ENCODE results near the gene XDH. TPM values are rescaled to one million over a fixed set of nuclear protein-coding genes. Genes with fewer than 3 reads are reported as not detected.

The XDH gene
- total and polyA plus RNA-seq, 9 of the 15 experiments (the other 6 are each of a cell fraction or from before 2014, with no cell fraction given), result 0.04 to 0.06 TPM; not detected in 7

GRCh38 chr2:31378389-31378788 lies 36.2 kb downstream of the XDH start:
- no peak for DNase-seq (ENCODE audit: extremely low read depth in 1 of 4, low spot score in 3 of 4)
- Histone ChIP-seq H3K9me3 (replicated peaks; ENCODE audit: control insufficient read depth, insufficient read depth, low read depth, low read length) (no peaks in the 10 kb centered on the region), H3K4me3 (no peak overlapping the region), H3K36me3 (ENCODE audit: control insufficient read depth, insufficient read depth, low read length) (no peaks in the 10 kb centered on the region), H3K79me2 (ENCODE audit: control insufficient read depth, insufficient read depth, low read length) (no peaks in the 10 kb centered on the region), H3K4me2 (ENCODE audit: insufficient read depth, low read length) (no peak overlapping the region), H2AFZ (ENCODE audit: low read depth, low read length) (no peak overlapping the region), H3K27ac (ENCODE audit: extremely low read depth, low read depth, low read length) (no peak overlapping the region), H3K9me1 (ENCODE audit: control insufficient read depth, insufficient read depth, low read length) (no peaks in the 10 kb centered on the region), H3K27me3 (ENCODE audit: control insufficient read depth in 2 of 2, insufficient read depth in 2 of 2, low read length in 2 of 2) (peaks cover 0 to 24% of the 10 kb centered on the region in 2 experiments; a peak in 2 of 5 replicates), H3K9ac (ENCODE audit: insufficient read depth in 1 of 2, low read depth in 2 of 2, low read length in 2 of 2) (no peak overlapping the region), H3K4me1 (replicated peaks in 1 of 2; ENCODE audit: control insufficient read depth in 2 of 2, insufficient read depth in 2 of 2, low read length in 2 of 2) (no peaks in the 10 kb centered on the region), H4K20me1 (replicated peaks; ENCODE audit: control insufficient read depth, insufficient read depth, low read length) (0 out of 2 replicates have a peak, but pooled peaks cover 3% of the 10 kb centered on the region)
- FAIRE-seq, result no peak
- ATAC-seq, result no peak
- in situ Hi-C loops (cut with MboI) (no loop called here), intact Hi-C loops (cut with micrococcal nuclease) (no loop called here)
- TF ChIP-seq PBX2 (CRISPR knock-in tag; IDR thresholded peaks at IDR 0.05; ENCODE audit: low read depth) (no peak), PBX2 (tag; conservative IDR thresholded peaks at IDR 0.05; ENCODE audit: low read depth) (no peak), ZBTB8A (IDR thresholded peaks at IDR 0.05; ENCODE audit: partially characterized antibody) (no peak), ZNF277 (CRISPR knock-in tag; IDR thresholded peaks at IDR 0.05; ENCODE audit: borderline replicate concordance) (no peak), ETV5 (CRISPR knock-in tag; IDR thresholded peaks at IDR 0.05; ENCODE audit: low read depth) (no peak), KAT2B (IDR thresholded peaks at IDR 0.05; ENCODE audit: low read depth, low read length) (no peak), ATF6 (CRISPR knock-in tag; IDR thresholded peaks at IDR 0.05) (no peak)
- BruUV-seq (replicated peaks), result no TSS peak
- ChIA-PET CTCF (ENCODE audit: low intra/inter-chr PET ratio) (no interaction called here), POLR2A (no interaction called here)
- 0% methylated on average over 3 of the region's 3 CpGs for WGBS (ENCODE audit: insufficient coverage, low coverage, missing lambda C conversion rate)

All from K562 (cell line).